A673 (cell line): Measurements from ENCODE around the gene TMEM240. TPM values are rescaled to one million over a fixed set of nuclear protein-coding genes. Genes with fewer than 3 reads are reported as not detected.
"Not testable (repeated sequence)": the region's sequence is repeated elsewhere in the genome, so short reads cannot be mapped to it uniquely, and the experiment has no call there.

Experiments
- BruUV-seq: library from RNA; stranded (reverse); fragments of 400-500 nt; replicated peaks from 2 replicates; lab custom pipeline; 2021; lab: Mats Ljungman, UMichigan
- CTCF ChIA-PET: fragments of 300-600 bp; sonication (Branson Sonifier 250); formaldehyde crosslinking; loops from one replicate; lab custom pipeline; 2022; ENCODE audit warnings: antibody characterized with exemption; lab: Charles Lee
- POLR2A ChIA-PET: fragments of 300-600 bp; sonication (Branson Sonifier 250); formaldehyde crosslinking; loops from one replicate; lab custom pipeline; 2022; ENCODE audit warnings: antibody characterized with exemption; ENCODE audit not compliant: low non-redundant PET; lab: Charles Lee
- DNase-seq: peaks from one replicate; pipeline ENCODE4 v3.0.0-alpha.2; 2015; ENCODE audit warnings: low spot score
- H3K27ac ChIP-seq: fragments of 200-600 bp; sonication (generic); 2 replicates; pipeline ENCODE4 v1.5.1; 2016; ENCODE audit warnings: mixed run types, low read depth, mild to moderate bottlenecking, mixed read lengths, antibody characterized with exemption, low read length; ENCODE audit not compliant: poor library complexity, severe bottlenecking
- H3K27me3 ChIP-seq: fragments of 200-600 bp; sonication (generic); replicated peaks from 2 replicates; pipeline ENCODE4 v1.6.1; 2017; ENCODE audit warnings: mixed run types, low read depth, mild to moderate bottlenecking, mixed read lengths, antibody characterized with exemption, low read length; ENCODE audit not compliant: insufficient read depth, poor library complexity
- H3K36me3 ChIP-seq: fragments of 200-600 bp; sonication (generic); 2 replicates; pipeline ENCODE4 v1.6.1; 2016; ENCODE audit warnings: mixed run types, mild to moderate bottlenecking, mixed read lengths, antibody characterized with exemption, low read length; ENCODE audit not compliant: insufficient read depth, poor library complexity, severe bottlenecking
- H3K4me1 ChIP-seq: fragments of 200-600 bp; sonication (generic); 2 replicates; pipeline ENCODE4 v1.6.1; 2017; ENCODE audit warnings: mixed run types, mild to moderate bottlenecking, mixed read lengths, antibody characterized with exemption, low read length; ENCODE audit not compliant: insufficient read depth, poor library complexity, severe bottlenecking
- H3K4me3 ChIP-seq: fragments of 200-600 bp; sonication (generic); 2 replicates; pipeline ENCODE4 v1.5.1; 2016; ENCODE audit warnings: low read depth, mixed run types, mild to moderate bottlenecking, mixed read lengths, low read length; ENCODE audit not compliant: poor library complexity, severe bottlenecking
- H3K9me3 ChIP-seq: fragments of 200-600 bp; sonication (generic); 2 replicates; pipeline ENCODE4 v1.6.1; 2016; ENCODE audit warnings: mixed run types, low read depth, mild to moderate bottlenecking, mixed read lengths, antibody characterized with exemption, low read length; ENCODE audit not compliant: poor library complexity, severe bottlenecking
- EZH2 ChIP-seq: fragments of 200-600 bp; sonication (generic); IDR thresholded peaks from 2 replicates; pipeline ENCODE4 v1.6.1; 2017; ENCODE audit warnings: borderline replicate concordance, low read depth, mild to moderate bottlenecking, mixed read lengths, antibody characterized with exemption, low read length; ENCODE audit not compliant: poor library complexity, severe bottlenecking
- intact Hi-C: fragments of 100-400 bp; cut with micrococcal nuclease; formaldehyde crosslinking; loops from one replicate; pipeline ENCODE4 v1.10.0; 2022; ENCODE audit not compliant: unreplicated experiment
- total RNA-seq: library from RNA; stranded (reverse); gene quantifications from 2 replicates; pipeline ENCODE4 v1.2.3, GENCODE V29; 2021
- TF ChIP-seq, protein P1 (sequence below): fragments of 300-800, 200-600 bp; sonication (generic); conservative IDR thresholded peaks from 2 replicates; pipeline ENCODE4 v1.5.1; 2017; ENCODE audit warnings: low read depth, mild to moderate bottlenecking, antibody characterized with exemption, low read length, moderate library complexity, mixed read lengths

The TMEM240 gene
- total RNA-seq, 1 experiment from 2014 or later, result 6.8 TPM

- H3K27me3 ChIP-seq, CTCF ChIA-PET, H3K9me3 ChIP-seq, H3K4me3 ChIP-seq, DNase-seq, BruUV-seq, H3K36me3 ChIP-seq, intact Hi-C loops, H3K27ac ChIP-seq, POLR2A ChIA-PET, H3K4me1 ChIP-seq: not testable (repeated sequence)
Measured at GRCh38 chr1:1508775-1509464, 31.5 kb downstream of the TMEM240 start.

- no peak for DNase-seq
- TF ChIP-seq EZH2, result no peak
- TF ChIP-seq, protein P1, sequence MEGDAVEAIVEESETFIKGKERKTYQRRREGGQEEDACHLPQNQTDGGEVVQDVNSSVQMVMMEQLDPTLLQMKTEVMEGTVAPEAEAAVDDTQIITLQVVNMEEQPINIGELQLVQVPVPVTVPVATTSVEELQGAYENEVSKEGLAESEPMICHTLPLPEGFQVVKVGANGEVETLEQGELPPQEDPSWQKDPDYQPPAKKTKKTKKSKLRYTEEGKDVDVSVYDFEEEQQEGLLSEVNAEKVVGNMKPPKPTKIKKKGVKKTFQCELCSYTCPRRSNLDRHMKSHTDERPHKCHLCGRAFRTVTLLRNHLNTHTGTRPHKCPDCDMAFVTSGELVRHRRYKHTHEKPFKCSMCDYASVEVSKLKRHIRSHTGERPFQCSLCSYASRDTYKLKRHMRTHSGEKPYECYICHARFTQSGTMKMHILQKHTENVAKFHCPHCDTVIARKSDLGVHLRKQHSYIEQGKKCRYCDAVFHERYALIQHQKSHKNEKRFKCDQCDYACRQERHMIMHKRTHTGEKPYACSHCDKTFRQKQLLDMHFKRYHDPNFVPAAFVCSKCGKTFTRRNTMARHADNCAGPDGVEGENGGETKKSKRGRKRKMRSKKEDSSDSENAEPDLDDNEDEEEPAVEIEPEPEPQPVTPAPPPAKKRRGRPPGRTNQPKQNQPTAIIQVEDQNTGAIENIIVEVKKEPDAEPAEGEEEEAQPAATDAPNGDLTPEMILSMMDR, result no peak
- Histone ChIP-seq H3K4me3 (no peak overlapping the region), H3K9me3 (no peaks in the 10 kb centered on the region), H3K4me1 (no peaks in the 10 kb centered on the region), H3K36me3 (no peaks in the 10 kb centered on the region), H3K27me3 (no peaks in the 10 kb centered on the region), H3K27ac (no peak overlapping the region)
- intact Hi-C loops, result no loop called here
- ChIA-PET CTCF (no interaction called here), POLR2A (no interaction called here)
- BruUV-seq, result no TSS peak
Measured at GRCh38 chr1:1507305-1507704, 33.1 kb downstream of the TMEM240 start.

DNA sequence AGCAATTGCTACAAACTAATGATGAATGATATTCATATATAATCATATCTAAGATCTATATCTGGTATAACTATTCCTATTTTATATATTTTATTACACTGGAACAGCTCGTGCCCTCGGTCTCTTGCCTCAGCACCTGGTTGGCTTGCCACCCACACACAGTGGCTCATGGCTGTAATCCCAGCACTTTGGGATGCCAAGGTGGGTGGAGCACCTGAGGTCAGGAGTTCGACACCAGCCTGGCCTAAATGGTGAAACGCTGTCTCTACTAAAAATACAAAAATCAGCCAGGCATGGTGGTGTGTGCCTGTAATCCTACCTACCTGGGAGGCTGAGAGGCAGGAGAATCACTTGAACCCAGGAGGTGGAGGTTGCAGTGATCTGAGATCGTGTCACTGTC is 34.6 kb downstream of the TMEM240 start:
- H3K4me1 ChIP-seq, H3K4me3 ChIP-seq, POLR2A ChIA-PET, H3K27me3 ChIP-seq, H3K36me3 ChIP-seq, DNase-seq, H3K27ac ChIP-seq, CTCF ChIA-PET, H3K9me3 ChIP-seq, BruUV-seq, intact Hi-C loops: not testable (repeated sequence)

- TF ChIP-seq, protein P1, result 0 out of 2 replicates have a peak, but pooled peaks have one; percentile 4
- H3K4me1 ChIP-seq, H3K4me3 ChIP-seq, H3K36me3 ChIP-seq, DNase-seq, CTCF ChIA-PET, intact Hi-C loops, POLR2A ChIA-PET, H3K9me3 ChIP-seq, H3K27me3 ChIP-seq, H3K27ac ChIP-seq, BruUV-seq: not testable (repeated sequence)
Measured at GRCh38 chr1:1505366-1505798, 35.0 kb downstream of the TMEM240 start.
